Stimulated activated CD8-positive, alpha-beta memory T cell treated with anti-CD3 and anti-CD28 coated beads, Interleukin-4, amount 100 ng/mL, for 1 hour (primary cell): ENCODE measurements around the gene DNAH14.
A peak's percentile ranks its signal among the peaks of the same experiment; 100 is the strongest.

Source experiments
- DNase-seq, 2 donors: peaks; one replicate each; pipeline ENCODE4 v3.0.0-alpha.2; 2020; ENCODE audit warnings: low read depth in 2 of 2, low spot score in 1 of 2

Gene DNAH14

DNA sequence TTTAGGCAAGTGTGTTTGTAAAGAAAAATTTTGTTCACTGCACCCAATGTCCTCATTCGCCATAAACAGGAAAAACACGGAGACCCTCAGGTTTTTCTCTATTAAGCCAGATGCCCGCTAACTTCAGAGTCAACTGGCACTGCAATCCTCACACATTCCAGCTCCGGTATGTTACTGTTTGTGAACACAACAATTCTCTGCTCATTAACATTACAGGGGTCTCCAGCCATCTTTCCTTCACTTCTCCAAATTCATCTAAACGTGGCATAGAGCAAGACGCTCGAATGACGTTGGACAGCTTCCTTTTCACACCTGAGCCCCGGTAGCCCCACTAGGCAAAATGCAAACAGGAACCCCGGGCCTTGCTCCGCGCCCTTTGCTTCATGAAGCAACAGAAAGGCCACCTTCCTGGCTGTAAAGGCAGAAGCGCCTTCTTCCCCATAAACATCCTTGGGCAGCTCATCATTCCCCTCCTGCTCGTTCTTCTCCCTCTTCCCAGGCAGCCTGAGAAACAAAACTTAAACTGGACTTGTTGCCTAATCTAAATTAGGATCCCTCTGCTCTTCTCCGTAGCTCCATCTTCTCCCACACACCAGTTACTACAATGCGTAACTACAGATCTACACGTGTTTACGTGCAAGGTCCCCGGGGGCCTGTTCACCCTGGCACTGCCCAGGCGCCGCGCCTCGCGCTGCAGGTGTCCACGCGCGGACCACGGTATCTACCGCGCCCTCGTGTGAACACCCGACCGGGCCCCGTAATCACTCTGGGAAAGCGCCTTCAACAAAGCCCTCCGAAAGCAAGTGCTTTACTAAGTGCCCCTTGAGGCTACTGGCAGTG, 497.1 kb downstream of the DNAH14 start:
- DNase-seq, result peak in 1 of 2 donors; percentile 12

DNA sequence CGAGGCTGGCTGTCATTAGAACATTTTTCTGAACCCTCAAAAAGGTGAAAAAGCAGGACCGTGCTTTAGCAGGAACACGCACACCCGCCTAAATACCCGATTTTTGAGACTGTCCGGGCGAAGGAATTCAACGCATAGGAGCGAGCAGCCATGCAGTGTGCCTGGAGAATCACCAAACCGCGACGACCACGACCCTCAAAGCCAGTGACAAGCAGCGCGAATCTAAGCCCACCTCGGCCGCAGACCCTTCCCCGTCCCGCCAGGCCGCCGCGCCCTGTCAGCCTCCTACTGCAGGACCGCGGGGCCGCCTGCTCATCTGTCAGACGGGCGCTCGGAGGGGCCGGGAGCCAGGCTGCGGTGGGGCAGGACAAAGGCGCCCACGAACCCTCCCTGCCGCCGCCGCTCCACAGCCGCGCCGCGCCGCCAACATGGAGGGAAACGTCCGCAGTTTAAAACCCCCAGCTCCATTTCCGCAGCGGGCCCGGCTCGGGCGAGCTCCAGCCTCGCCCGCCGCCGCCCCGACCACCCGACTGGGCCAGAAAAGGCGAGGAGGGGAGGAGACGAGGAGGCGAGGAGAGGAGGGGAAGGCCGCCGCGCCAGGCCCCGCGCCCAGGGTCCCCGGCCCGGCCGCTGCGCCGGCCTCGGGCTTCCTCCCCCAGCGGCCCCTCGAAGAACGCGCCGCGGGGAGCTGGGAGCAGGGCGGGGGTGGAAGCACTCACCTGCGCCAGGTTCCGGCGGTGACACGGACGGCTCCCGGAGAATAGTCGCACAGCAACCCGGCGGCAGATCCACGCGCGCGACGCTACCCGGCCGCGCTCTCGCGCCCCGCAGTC, 498.0 kb downstream of the DNAH14 start, which contains the start of gene LBR:
Gene LBR, minus strand, starts transcription at position 804 of the 833 bp plus-strand sequence. CDS start 3,963 bp downstream, outside the sequence.
- DNase-seq, result no peak

DNA sequence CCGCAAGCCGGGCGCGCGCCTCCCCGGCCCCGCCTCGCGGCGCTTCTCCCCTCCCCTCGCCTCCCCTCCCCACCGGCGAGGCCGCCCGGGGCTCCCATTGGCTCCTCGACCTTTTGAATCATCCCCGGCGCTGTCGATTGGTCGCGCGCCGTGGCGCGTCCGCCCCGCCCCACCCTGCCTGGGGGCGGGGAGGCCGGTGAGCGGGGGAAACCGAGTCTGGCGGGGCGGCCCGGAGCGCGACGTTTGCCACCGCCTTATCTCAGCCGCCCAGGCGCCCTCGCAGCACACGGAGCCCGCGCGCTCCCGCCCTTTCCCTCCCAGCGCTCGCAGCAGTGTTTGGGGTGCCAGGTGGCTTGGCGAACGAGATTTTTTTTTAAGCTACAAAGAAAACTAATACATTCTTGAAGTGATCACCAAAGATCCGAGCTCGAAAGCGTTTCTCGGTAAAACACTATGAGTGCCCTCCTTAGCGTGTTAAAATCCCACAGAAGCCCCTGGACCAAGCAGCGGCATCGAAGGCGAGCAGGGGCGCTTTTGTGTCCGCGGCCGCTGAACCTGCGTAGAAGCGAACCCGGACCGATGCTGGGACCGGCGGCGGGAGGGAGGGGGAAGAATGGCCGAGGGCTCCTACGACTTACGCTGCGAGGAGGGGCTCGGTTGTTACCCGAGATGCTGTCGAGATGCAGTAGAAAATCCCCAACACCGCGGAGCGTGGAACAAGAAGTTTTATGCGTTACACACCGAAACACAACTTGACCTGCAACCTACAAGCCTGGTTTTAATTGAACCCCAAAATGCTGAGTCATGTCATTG, 498.8 kb downstream of the DNAH14 start:
- DNase-seq, result peak; percentile 72 to 86

DNA sequence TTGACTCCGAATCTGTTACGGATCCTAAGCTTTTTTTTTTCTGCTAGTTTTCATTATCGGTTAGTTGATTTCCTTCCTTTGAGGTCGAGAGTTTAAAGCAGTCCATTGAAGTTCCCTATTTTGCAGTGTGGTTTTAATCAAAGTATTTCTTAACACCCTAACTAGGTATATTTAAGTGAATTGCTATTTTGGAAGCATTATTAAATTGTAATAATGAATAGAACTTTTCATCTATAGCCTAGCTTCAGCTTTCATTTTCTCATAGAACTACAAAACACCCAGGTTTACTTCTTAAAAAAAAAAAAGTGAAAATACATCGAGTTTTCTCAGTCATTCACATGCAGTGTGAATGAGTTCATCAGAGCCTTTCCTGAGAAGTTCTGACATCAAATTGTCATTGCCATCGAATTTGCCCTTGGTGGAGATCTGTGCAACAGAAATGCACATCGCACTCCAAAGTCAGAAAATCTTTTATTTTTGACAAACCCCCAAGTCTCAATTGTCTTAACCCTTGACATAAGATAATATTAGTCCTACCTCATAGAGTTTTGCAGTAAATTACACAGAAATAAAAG, 499.5 kb downstream of the DNAH14 start:
- no peak for DNase-seq

DNA sequence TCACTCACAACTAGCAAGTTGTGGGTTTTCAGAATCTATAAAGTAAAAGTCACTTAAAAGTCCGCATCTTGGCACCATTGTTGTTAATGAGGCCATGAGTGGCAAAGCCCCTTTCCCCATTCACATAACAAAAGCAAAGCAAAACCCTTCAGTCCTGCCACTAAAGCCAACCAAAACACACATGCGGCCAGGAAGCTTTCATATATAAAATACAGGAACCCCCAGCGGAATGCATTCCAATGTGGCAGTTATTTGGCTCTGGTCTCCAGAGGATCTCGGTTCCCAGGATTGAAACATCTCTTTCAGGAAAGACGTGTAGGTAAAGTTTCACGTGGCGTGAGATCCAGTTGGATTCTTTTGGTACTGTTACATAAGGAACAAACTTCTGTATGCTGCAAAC, 500.8 kb downstream of the DNAH14 start:
- no peak for DNase-seq

DNA sequence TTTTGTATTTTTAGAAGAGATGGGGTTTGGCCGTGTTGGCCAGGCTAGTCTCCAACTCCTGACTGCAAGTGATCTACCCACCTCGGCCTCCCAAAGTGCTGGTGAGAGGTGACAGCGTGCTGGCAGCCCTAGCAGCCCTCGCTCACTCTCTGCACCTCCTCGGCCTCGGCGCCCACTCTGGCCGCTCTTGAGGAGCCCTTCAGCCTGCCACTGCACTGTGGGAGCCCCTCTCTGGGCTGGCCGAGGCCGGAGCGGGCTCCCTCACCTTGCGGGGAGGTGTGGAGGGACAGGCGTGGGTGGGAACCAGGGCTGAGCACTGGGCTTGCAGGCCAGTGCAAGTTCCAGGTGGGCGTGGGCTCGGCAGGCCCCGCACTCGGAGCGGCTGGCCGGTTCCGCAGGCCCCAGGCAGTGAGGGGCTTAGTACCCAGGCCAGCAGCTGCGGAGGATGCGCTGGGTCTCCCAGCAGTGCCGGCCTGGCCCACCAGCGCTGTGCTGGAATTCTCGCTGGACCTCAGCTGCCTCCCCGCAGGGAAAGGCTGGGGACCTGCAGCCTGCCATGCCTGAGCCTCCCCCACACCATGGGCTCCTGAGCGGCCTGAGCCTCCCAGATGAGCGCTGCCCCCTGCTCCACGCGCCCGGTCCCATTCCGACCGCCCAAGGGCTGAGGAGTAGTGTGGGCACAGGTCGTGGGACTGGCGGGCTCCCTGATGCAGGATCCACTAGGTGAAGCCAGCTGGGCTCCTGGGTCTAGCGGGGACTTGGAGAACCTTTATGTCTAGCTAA, 501.8 kb downstream of the DNAH14 start:
- DNase-seq, result no peak

DNA sequence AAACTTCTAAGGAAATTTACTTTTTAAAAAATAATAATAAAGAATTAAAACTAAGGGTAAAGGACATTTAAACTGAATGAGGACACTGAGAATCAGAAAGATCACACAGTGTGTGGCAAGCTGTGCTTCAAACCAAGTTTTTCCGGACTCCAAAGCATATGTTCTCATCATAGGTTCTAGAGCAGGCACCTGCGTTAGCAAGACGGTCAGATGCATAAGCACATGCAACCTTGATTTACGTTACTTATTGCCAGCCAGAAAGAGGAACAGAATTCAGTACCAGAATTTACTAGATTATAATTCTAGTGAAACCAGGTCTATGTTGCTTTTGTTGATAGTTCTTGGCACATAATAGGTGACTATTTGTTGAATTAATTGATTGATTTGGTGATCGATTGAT, 504.6 kb downstream of the DNAH14 start:
- DNase-seq, result no peak

DNA sequence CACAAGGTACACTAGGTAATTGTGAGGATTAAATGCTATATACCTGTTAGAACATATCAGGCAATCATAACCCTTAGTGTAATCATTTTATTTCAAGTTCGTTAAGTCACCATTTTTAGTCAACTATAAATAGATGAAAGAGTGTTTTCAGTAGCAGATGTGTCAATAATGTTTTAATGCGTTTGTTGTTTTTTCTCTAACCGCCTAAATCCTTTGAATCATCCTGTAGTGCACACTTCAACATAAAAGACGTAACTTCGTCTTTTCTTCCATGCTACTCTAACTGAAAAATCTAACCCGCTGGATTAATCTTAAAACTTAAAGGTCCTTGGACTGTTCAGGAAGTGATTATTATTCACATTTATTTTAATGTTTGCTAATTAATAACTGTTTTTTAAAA, 505.6 kb downstream of the DNAH14 start:
- no peak for DNase-seq

DNA sequence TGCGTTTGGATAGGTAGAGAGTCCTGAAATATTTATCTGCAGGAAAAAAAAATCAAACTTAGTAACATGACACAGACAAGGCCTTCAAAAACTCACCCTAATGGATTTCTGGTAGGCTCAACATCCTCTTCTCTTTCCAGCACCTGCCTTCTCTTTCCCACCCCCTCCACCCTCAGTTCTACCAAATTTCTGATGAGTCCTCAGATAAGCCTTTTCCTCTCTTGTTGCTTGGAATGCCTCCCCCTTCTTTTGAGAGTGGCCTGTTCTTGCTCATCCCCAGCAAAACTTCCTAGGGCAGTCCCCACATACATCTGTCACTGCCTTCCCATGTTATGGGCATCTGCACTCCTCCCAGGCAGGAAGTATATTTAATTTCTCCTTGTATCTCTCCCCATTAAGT, 506.0 kb downstream of the DNAH14 start:
- DNase-seq, result no peak

DNA sequence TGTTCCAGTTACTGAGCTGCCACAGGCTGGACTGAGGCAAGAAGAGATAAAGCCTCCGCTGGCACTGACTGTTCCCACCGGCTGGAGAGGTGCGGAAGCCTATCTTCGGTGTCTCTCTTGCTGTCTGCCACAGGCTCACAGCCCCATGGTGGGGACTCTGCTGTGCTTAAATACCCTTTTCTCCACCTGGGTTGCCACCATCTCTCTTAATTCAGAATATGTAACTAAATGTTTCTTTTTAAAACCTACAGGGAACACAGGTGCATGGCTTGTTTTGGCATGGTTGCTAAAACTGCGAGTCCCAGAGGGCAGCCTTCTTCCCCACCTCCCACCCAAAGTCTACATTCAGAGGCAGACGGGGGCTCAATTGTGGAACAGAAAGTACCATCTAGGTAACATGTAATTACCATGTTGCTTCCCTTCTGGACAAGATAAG, 506.5 kb downstream of the DNAH14 start:
- DNase-seq, result no peak

DNA sequence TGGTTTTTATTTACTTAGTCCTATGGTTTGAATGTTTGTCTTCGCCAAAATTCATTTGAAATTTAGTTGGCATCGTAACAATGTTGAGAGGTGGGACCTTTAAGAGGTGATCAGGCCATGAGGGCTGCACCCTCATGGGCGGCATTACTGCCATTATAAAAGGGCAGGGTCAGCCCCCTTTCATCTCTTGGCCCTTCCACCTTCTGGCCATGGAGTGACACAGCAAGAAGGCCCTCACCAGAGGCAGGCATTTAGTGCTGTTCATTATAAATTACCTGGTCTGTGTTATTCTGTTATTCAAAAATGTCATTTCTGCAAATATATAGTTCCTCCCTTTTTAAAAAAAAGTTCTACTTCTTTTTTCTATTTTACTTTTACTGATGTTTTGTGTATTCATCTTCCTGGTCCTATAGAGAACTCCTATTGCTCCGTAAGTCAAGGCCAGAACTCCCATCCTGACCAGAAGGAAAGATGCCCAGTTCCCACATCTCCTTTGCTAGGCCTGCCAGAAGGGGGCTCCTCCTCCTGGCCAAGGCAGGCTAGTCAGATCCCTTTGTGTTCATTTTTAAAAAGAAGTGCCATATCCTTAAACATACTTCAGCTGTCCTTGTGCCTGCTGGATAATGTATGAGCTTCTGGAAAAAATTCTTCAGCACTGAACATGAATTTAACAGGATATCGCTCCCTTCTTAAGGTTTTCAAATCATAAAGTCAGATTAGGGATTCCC, 508.4 kb downstream of the DNAH14 start:
- no peak for DNase-seq

DNA sequence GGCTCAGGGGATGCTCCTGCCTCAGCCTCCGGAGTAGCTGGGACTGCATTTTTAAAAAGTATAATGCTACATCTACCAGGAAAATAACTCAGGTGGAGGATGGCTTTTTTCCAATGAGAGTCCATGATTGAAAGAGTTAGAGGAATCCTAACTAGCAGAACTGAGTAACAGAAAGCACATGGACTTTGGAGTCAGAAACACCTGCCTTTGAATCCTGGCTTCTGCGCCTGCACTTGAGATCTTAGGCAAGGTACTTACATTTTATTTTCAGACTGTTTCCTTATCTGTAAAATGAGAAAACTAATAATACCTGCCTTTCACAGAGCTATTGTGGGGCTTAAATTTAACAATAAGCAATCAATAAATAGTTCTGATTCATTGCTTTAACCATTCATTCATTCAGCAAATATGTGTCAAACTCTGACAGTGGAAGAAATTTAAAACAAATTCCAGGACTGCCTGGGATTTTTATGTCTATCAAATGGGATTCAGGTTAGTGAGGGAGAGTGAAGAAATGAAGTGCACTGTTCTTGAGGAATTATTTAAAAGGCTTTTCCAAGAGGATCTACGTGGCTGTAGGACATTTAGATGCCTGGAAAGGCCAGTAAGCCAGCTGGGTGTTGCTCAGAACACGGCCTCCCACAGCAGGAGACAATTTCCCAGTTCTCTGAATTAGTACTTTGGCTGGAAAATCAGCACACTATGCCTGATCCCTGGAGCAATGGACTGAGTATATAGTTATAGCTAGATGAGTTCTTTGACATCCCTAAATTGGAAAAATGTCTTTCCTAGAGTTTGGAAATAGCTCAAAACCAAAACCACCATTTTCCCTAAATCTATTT, 511.1 kb downstream of the DNAH14 start:
- DNase-seq, result no peak

DNA sequence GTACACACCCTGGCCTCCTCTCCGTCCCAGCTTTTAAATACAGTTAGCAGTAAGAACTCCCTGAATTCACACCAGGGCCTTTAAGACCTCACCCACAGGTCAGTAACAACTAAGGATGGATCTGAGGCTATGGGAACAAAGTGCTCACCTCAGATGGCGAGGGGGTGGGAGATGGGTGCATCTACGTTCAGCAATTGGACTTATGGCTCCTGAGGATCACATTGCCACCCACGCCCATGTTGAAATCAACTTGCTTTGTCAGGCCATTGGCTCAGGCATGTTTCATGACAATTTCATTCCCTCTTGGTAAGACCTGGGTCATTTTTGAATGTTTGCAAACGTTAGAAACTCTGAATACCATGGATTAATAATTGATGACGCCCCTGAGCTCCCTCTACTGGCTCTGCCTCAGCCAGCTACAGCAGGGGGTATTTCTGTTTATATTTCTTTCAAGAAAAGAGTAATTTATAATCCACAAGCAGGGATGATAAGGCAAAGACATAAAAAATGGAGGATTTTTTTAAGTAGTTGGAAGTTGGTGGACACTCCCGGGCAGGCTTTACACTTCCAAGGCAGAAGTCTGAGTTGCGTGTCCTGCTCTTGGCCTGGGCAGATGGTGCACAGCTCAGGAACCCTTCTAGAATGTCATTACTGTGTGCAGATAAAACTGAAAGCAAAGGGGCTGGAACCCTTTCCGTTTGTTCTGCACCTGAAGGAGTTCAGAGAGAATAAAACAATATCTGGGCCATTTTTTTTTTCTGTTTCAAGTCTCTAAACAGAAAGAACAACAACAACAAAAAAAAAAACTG, 512.0 kb downstream of the DNAH14 start:
- DNase-seq, result no peak

DNA sequence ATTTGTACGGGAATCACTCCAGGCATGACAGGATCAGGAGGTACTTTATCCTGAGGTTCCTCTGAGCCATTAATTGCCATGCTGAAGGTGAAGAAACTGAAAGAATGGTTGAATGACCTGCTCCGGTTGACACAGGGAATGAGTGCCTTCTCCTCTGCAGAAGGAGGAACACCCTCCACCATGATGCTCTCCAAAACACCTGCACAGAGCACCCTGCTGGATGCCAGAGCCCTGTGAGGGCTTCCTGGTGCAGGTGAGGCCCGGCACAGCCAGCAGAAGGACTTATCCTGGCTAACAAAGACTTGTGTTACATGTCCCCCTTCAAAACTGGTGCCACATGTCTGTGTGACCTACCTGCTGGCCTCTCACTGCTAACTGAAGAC, 512.6 kb downstream of the DNAH14 start:
- no peak for DNase-seq

DNA sequence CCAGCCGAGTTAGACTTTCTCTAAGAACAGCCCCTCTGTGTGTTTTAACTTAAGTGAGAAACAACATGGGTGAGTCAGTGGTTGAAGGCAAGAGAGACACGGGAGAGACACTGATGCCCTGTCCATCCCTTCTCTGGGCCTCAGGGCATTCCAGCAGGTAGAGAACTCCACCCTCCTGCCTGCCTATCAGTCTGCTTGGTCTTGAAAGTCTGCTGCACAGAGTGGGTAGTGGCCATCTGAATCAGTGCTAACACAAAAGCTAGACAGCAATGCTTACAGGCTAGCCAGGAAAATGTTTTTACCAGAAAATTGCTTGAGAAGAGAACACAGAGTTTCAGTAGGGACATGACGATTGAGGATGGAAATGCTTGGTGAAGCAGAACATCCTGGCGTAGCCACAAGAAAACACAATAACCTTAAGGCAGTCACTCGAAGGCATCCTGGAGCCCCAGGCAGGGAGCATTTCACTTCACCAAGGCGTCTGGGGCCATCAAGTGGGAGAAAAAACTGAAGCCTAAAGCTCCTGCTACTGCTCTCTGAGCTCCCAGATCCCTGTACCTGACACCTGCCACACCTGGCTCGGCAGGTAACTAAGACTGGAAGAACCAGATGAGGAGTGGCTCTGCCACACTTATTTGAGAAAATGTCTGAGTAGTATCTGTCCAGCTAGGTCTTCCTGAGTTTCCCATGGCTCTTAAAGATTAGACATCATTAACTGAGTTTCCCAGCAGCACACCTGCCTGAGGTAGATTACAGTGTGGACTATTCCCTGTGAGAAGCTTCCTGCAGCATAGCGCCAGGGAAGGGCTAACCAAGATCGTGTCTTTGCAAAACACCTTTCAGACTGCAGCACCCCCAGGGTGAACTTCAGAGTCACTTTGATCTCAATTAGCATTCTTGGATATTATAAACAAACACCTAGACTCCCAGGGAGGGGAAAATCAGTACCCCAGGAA, 516.4 kb downstream of the DNAH14 start:
- DNase-seq, result no peak

DNA sequence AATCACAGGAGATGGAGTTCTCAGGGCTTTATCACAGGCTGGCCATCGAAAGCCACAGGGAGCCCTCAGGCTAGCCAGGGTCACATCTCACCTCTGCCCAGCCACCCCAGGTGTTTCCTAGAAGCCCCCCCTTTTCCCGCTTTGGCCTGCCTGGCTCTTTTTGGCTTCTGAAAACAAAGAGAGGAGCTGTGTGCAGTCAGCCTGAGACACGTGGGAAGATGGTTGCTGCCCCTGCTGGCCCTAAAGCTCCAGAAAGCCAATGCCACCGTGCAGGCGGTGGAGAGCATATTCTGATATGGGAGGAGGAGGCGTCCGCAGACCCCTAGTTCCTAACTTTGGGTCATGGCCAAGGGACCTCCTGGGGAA, 517.1 kb downstream of the DNAH14 start:
- DNase-seq, result no peak
